GM12878 (cell line): ENCODE measurements around the gene ACVR1. TPM values are rescaled to one million over a fixed set of nuclear protein-coding genes. Genes with fewer than 3 reads are reported as not detected.

Experiments
- ATAC-seq: fragments of 200-7000 bp; cut with Tn5 transposase; 3 replicates; pipeline ENCODE4 v1.9.1; 2020; ENCODE audit warnings: mild to moderate bottlenecking, moderate library complexity
- BruUV-seq: library from RNA; stranded (reverse); fragments of 400-500 nt; replicated peaks from 2 replicates; lab custom pipeline; 2021; lab: Mats Ljungman, UMichigan
- CTCF ChIA-PET: fragments of 300-600 bp; sonication (Branson Sonifier 250); formaldehyde crosslinking; extraction: SDS; loops from one replicate; lab custom pipeline; 2021; ENCODE audit warnings: inconsistent platforms; lab: Yijun Ruan, JAX
- POLR2A ChIA-PET: fragments of 350-600 bp; formaldehyde crosslinking; extraction: SDS; loops from one replicate; lab custom pipeline; 2021; ENCODE audit warnings: inconsistent platforms; lab: Charles Lee
- RAD21 ChIA-PET: fragments of 300-600 bp; sonication (Branson Sonifier 250); formaldehyde crosslinking; loops from one replicate; lab custom pipeline; 2023; ENCODE audit warnings: antibody characterized with exemption; ENCODE audit not compliant: unreplicated experiment; lab: Charles Lee
- SMC1A ChIA-PET: fragments of 300-600 bp; sonication (Branson Sonifier 250); formaldehyde crosslinking; loops from one replicate; lab custom pipeline; 2023; ENCODE audit not compliant: unreplicated experiment, uncharacterized antibody; lab: Charles Lee
- DNase-seq: peaks from one replicate; pipeline ENCODE4 v3.0.0-alpha.2; 2011; ENCODE audit warnings: low read depth, low spot score
- FAIRE-seq: peaks from 3 replicates; lab custom pipeline; 2011; peaks lifted over from hg19 to GRCh38; lab: Jason Lieb, UNC
- H2AFZ ChIP-seq: 2 replicates; pipeline ENCODE4 v1.6.0; 2011; ENCODE audit warnings: low read depth, low read length, control low read depth; ENCODE audit not compliant: control insufficient read depth
- H3K27ac ChIP-seq: 2 replicates; pipeline ENCODE4 v1.5.1; 2011; ENCODE audit warnings: control low read depth; ENCODE audit not compliant: control insufficient read depth, insufficient read depth
- H3K27me3 ChIP-seq, 2 experiments: replicated peaks in 1 of 2; 2 replicates each; pipeline versions ENCODE4 v1.6.0 to v1.6.1; 2011; ENCODE audit warnings: low read length in 1 of 2; ENCODE audit not compliant: control insufficient read depth in 2 of 2, insufficient read depth in 2 of 2
- H3K36me3 ChIP-seq, 2 experiments: 2 replicates each; pipeline ENCODE4 v1.5.1; 2011; ENCODE audit warnings: low read length in 1 of 2; ENCODE audit not compliant: control insufficient read depth in 2 of 2, insufficient read depth in 2 of 2
- H3K4me1 ChIP-seq: 2 replicates; pipeline ENCODE4 v1.6.1; 2011; ENCODE audit warnings: mild to moderate bottlenecking, low read length, moderate library complexity, mixed read lengths; ENCODE audit not compliant: control insufficient read depth, insufficient read depth
- H3K4me2 ChIP-seq: 2 replicates; pipeline ENCODE4 v1.6.0; 2011; ENCODE audit warnings: control low read depth; ENCODE audit not compliant: control insufficient read depth, insufficient read depth
- H3K4me3 ChIP-seq: fragments of 200-600 bp; sonication (generic); 2 replicates; pipeline ENCODE4 v1.5.1; 2016
- H3K79me2 ChIP-seq: 2 replicates; pipeline ENCODE4 v1.6.0; 2011; ENCODE audit warnings: low read length; ENCODE audit not compliant: control insufficient read depth, insufficient read depth
- H3K9ac ChIP-seq: 2 replicates; pipeline ENCODE4 v1.8.0; 2011; ENCODE audit warnings: low read length, control low read depth, mixed read lengths; ENCODE audit not compliant: control insufficient read depth, insufficient read depth
- H3K9me3 ChIP-seq: replicated peaks from 3 replicates; pipeline ENCODE4 v1.5.1; 2011; ENCODE audit warnings: mild to moderate bottlenecking, low read length; ENCODE audit not compliant: control insufficient read depth, insufficient read depth
- H4K20me1 ChIP-seq: 2 replicates; pipeline ENCODE4 v1.6.0; 2011; ENCODE audit not compliant: control insufficient read depth, insufficient read depth
- CREM ChIP-seq: IDR thresholded peaks from 2 replicates; pipeline ENCODE4 v1.6.1; 2014; ENCODE audit warnings: antibody characterized with exemption, low read depth
- IKZF1 ChIP-seq: fragments of 450-650 bp; conservative IDR thresholded peaks from 2 replicates; pipeline ENCODE4 v1.6.1; 2017; ENCODE audit warnings: antibody characterized with exemption, mild to moderate bottlenecking
- JUND ChIP-seq: IDR thresholded peaks from 2 replicates; pipeline ENCODE4 v1.6.1; 2012; ENCODE audit warnings: low read depth, mild to moderate bottlenecking, low read length, improper control_type of control experiment, moderate library complexity
- SPI1 ChIP-seq: IDR thresholded peaks from 2 replicates; pipeline ENCODE4 v1.6.1; 2011; ENCODE audit warnings: low read depth, mild to moderate bottlenecking, low read length, moderate library complexity, borderline replicate concordance; ENCODE audit not compliant: insufficient read depth
- WGBS: methylation state at CpG from one replicate; pipeline ENCODE4 v1.1.6; 2016; ENCODE audit warnings: low lambda C conversion rate; ENCODE audit not compliant: insufficient replicate concordance, insufficient coverage; ENCODE audit errors: missing lambda C conversion rate; 5-methylcytosine and 5-hydroxymethylcytosine counted together
- in situ Hi-C: fragments of 300-500 bp; cut with MboI; formaldehyde crosslinking; loops from 9 replicates; pipeline ENCODE4 v1.14.3; 2018; ENCODE audit warnings: mixed read lengths
- intact Hi-C: fragments of 100-400 bp; cut with micrococcal nuclease; formaldehyde crosslinking; loops from one replicate; pipeline ENCODE4 v1.14.2; 2022; ENCODE audit not compliant: unreplicated experiment
- polyA plus RNA-seq, 11 experiments: library from polyadenylated mRNA; depleted of rRNA in 4 of 11; unstranded in 6 of 11; stranded (reverse) in 5 of 11; fragments of >200 nt; fragmentation: Nextera tagmentation in 4 of 11; fragmentation: Illumina TruSeq in 1 of 11; extraction: Ambion mirVana in 4 of 11; extraction: Trizol in 1 of 11; gene quantifications; 1 replicate in 1 of 11; 2 replicates in 10 of 11; pipeline versions ENCODE4 v1.2.1 to v1.2.3, GENCODE V29; 2011 to 2016; ENCODE audit warnings: inconsistent platforms in 2 of 11, missing spikeins in 2 of 11, low read depth in 1 of 11
- total RNA-seq, 4 experiments: library from RNA; depleted of rRNA in 3 of 4; stranded (reverse); fragments of >200 nt in 3 of 4; fragmentation: Illumina TruSeq in 1 of 4; extraction: Trizol in 1 of 4; gene quantifications; 2 replicates each; pipeline versions ENCODE4 v1.2.1 to v1.2.3, GENCODE V29; 2013 to 2021

Gene ACVR1
- total and polyA plus RNA-seq, 10 of the 15 experiments (the other 5 are each of a cell fraction or from before 2014, with no cell fraction given), result 0.06 to 0.24 (median 0.14) TPM; not detected in 4

GRCh38 chr2:157741819-157742484 lies 134.2 kb downstream of the ACVR1 start:
- TF ChIP-seq IKZF1, result no peak
- TF ChIP-seq, all 136 proteins: peak for 0
- no peaks in the 10 kb centered on the region for H3K36me3 ChIP-seq
- H3K27me3 ChIP-seq, result no peaks in the 10 kb centered on the region
- H3K4me3 ChIP-seq, result no peak overlapping the region
- BruUV-seq, result no TSS peak
- FAIRE-seq (no peak), DNase-seq (no peak), ATAC-seq (no peak)
- in situ Hi-C loops, result no loop called here
- no peak overlapping the region for H2AFZ ChIP-seq
- no peaks in the 10 kb centered on the region for H4K20me1 ChIP-seq
- WGBS, result 47% methylated on average over 14 of the region's 14 CpGs
- H3K79me2 ChIP-seq, result no peaks in the 10 kb centered on the region
- no peaks in the 10 kb centered on the region; the same call in 2 of the 3 replicates for H3K9me3 ChIP-seq
- CTCF ChIA-PET, result no interaction called here
- intact Hi-C loops, result no loop called here
- no peak overlapping the region for H3K27ac ChIP-seq
- H3K4me1 ChIP-seq, result peaks cover 4% of the 10 kb centered on the region
- SMC1A ChIA-PET, result no interaction called here
- H3K4me2 ChIP-seq, result no peak overlapping the region
- no peak overlapping the region for H3K9ac ChIP-seq
- POLR2A ChIA-PET, result no interaction called here
- RAD21 ChIA-PET, result no interaction called here

GRCh38 chr2:157737656-157738055 lies 138.5 kb downstream of the ACVR1 start:
- H3K36me3 ChIP-seq, result no peaks in the 10 kb centered on the region
- H3K4me3 ChIP-seq, result no peak overlapping the region
- no peaks in the 10 kb centered on the region; the same call in 2 of the 3 replicates for H3K9me3 ChIP-seq
- ChIA-PET SMC1A (interaction anchor here (1.1 kb wide), 1 partner anchor 435 kb away, joined by 4 read pairs; no protein-coding TSS in a partner anchor), CTCF (no interaction called here), RAD21 (no interaction called here), POLR2A (no interaction called here)
- no peak overlapping the region for H3K27ac ChIP-seq
- no TSS peak for BruUV-seq
- no peak for TF ChIP-seq JUND
- TF ChIP-seq SPI1, result no peak
- no peak for TF ChIP-seq CREM
- ATAC-seq (no peak), DNase-seq (no peak), FAIRE-seq (no peak)
- WGBS, result 85% methylated on average over 2 of the region's 2 CpGs
- no peaks in the 10 kb centered on the region for H4K20me1 ChIP-seq
- no peak overlapping the region for H3K4me2 ChIP-seq
- H3K4me1 ChIP-seq, result peaks cover under 1% of the 10 kb centered on the region
- no peak overlapping the region for H3K9ac ChIP-seq
- H2AFZ ChIP-seq, result no peak overlapping the region
- in situ Hi-C loops, result no loop called here
- H3K79me2 ChIP-seq, result no peaks in the 10 kb centered on the region
- intact Hi-C loops, result no loop called here
- H3K27me3 ChIP-seq, result no peaks in the 10 kb centered on the region
